Measurements from ENCODE around the gene TDRD1. TPM values are rescaled to one million over a fixed set of nuclear protein-coding genes. Genes with fewer than 3 reads are reported as not detected.

The TDRD1 gene
- total and polyA plus RNA-seq, 10 of the 15 experiments (the other 5 are each of a cell fraction or from before 2014, with no cell fraction given): 0.03 to 0.04 TPM; not detected in 8

- H3K4me2 ChIP-seq (ENCODE audit: control insufficient read depth, insufficient read depth): no peak overlapping the region
- no peaks in the 10 kb centered on the region for H4K20me1 ChIP-seq (ENCODE audit: control insufficient read depth, insufficient read depth)
- no peak overlapping the region for H2AFZ ChIP-seq (ENCODE audit: control insufficient read depth, low read depth, low read length)
- peak; percentile 80 for ATAC-seq
- no peaks in the 10 kb centered on the region; a peak in 1 of 4 replicates for H3K27me3 ChIP-seq (replicated peaks in 1 of 2; ENCODE audit: control insufficient read depth in 2 of 2, insufficient read depth in 2 of 2, low read length in 1 of 2)
- ChIA-PET RAD21 (ENCODE audit: unreplicated experiment) (no interaction called here), POLR2A (no interaction called here), CTCF (no interaction called here), SMC1A (ENCODE audit: uncharacterized antibody, unreplicated experiment) (no interaction called here)
- H3K9me3 ChIP-seq (replicated peaks; ENCODE audit: control insufficient read depth, insufficient read depth, low read length): no peaks in the 10 kb centered on the region
- in situ Hi-C loops (cut with MboI): loop anchor here (25.0 kb wide), 1 partner anchor 242 kb away; no protein-coding TSS in a partner anchor
- no peaks in the 10 kb centered on the region for H3K79me2 ChIP-seq (ENCODE audit: control insufficient read depth, insufficient read depth, low read length)
- peak; percentile 54 for FAIRE-seq
- WGBS (ENCODE audit: insufficient coverage, insufficient replicate concordance, low lambda C conversion rate, missing lambda C conversion rate): 2% methylated on average over 2 of the region's 2 CpGs
- no peak overlapping the region for H3K27ac ChIP-seq (ENCODE audit: control insufficient read depth, insufficient read depth)
- H3K9ac ChIP-seq (ENCODE audit: control insufficient read depth, insufficient read depth, low read length): no peak overlapping the region
- no peak for DNase-seq (ENCODE audit: low read depth, low spot score)
- H3K36me3 ChIP-seq (ENCODE audit: control insufficient read depth in 2 of 2, insufficient read depth in 2 of 2, low read length in 1 of 2): no peaks in the 10 kb centered on the region
- BruUV-seq (replicated peaks): no TSS peak
- intact Hi-C loops (cut with micrococcal nuclease; ENCODE audit: unreplicated experiment): no loop called here
- H3K4me1 ChIP-seq (ENCODE audit: control insufficient read depth, insufficient read depth, low read length): no peaks in the 10 kb centered on the region
- H3K4me3 ChIP-seq: no peak overlapping the region; the same call in 1 of the 2 replicates
- TF ChIP-seq TCF7 (IDR thresholded peaks at IDR 0.05; ENCODE audit: borderline replicate concordance): peak; percentile 85
- TF ChIP-seq HDAC2 (IDR thresholded peaks at IDR 0.05): no peak
- TF ChIP-seq MTA3 (IDR thresholded peaks at IDR 0.05; ENCODE audit: borderline replicate concordance, low read length): peak; percentile 53; the same call in 1 of the 2 replicates
- TF ChIP-seq ZNF687 (IDR thresholded peaks at IDR 0.05): no peak
- TF ChIP-seq RUNX3 (IDR thresholded peaks at IDR 0.05; ENCODE audit: low read length): peak; percentile 99
- TF ChIP-seq, protein P1, sequence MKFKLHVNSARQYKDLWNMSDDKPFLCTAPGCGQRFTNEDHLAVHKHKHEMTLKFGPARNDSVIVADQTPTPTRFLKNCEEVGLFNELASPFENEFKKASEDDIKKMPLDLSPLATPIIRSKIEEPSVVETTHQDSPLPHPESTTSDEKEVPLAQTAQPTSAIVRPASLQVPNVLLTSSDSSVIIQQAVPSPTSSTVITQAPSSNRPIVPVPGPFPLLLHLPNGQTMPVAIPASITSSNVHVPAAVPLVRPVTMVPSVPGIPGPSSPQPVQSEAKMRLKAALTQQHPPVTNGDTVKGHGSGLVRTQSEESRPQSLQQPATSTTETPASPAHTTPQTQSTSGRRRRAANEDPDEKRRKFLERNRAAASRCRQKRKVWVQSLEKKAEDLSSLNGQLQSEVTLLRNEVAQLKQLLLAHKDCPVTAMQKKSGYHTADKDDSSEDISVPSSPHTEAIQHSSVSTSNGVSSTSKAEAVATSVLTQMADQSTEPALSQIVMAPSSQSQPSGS (IDR thresholded peaks at IDR 0.05; ENCODE audit: low read length): peak; percentile 82
- no peak for TF ChIP-seq ZSCAN29 (IDR thresholded peaks at IDR 0.05)
- no peak for TF ChIP-seq POLR2AphosphoS2 (IDR thresholded peaks at IDR 0.05; ENCODE audit: low read depth, low read length)
- TF ChIP-seq CBFB (IDR thresholded peaks at IDR 0.05; ENCODE audit: low read depth): peak; percentile 53; the same call in 1 of the 2 replicates
- no peak for TF ChIP-seq POLR2AphosphoS5 (IDR thresholded peaks at IDR 0.05; ENCODE audit: low read length)
- peak; percentile 89 for TF ChIP-seq JUNB (IDR thresholded peaks at IDR 0.05)
- TF ChIP-seq NFXL1 (IDR thresholded peaks at IDR 0.05; ENCODE audit: borderline replicate concordance): no peak
- TF ChIP-seq BCL11A (IDR thresholded peaks at IDR 0.05; ENCODE audit: low read depth, low read length): peak; percentile 62; the same call in 1 of the 2 replicates
- peak; percentile 14 to 47; a peak in 1 of 4 replicates for TF ChIP-seq IKZF2 (IDR thresholded peaks at IDR 0.05)
- no peak for TF ChIP-seq YBX1 (IDR thresholded peaks at IDR 0.05)
- peak in 1 of 2 experiments; percentile 79; a peak in 2 of 4 replicates for TF ChIP-seq CEBPB (IDR thresholded peaks at IDR 0.05; ENCODE audit: borderline replicate concordance in 1 of 2, low read depth in 2 of 2, low read length in 2 of 2)
- TF ChIP-seq PML (IDR thresholded peaks at IDR 0.05; ENCODE audit: low read length): peak; percentile 61; the same call in 1 of the 2 replicates
- TF ChIP-seq ZNF274 (IDR thresholded peaks at IDR 0.05; ENCODE audit: insufficient read depth, insufficient read length): no peak
- TF ChIP-seq, protein P2, sequence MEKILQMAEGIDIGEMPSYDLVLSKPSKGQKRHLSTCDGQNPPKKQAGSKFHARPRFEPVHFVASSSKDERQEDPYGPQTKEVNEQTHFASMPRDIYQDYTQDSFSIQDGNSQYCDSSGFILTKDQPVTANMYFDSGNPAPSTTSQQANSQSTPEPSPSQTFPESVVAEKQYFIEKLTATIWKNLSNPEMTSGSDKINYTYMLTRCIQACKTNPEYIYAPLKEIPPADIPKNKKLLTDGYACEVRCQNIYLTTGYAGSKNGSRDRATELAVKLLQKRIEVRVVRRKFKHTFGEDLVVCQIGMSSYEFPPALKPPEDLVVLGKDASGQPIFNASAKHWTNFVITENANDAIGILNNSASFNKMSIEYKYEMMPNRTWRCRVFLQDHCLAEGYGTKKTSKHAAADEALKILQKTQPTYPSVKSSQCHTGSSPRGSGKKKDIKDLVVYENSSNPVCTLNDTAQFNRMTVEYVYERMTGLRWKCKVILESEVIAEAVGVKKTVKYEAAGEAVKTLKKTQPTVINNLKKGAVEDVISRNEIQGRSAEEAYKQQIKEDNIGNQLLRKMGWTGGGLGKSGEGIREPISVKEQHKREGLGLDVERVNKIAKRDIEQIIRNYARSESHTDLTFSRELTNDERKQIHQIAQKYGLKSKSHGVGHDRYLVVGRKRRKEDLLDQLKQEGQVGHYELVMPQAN (conservative IDR thresholded peaks at IDR 0.05): no peak
- TF ChIP-seq NFIC (IDR thresholded peaks at IDR 0.05; ENCODE audit: low read depth, low read length): peak; percentile 93
These were observed 15.9 kb downstream of the TDRD1 start for GRCh38 chr10:114195079-114195478.
